Umbilical cord (tissue), 2 donors: Measurements from ENCODE around the gene UGT2B7. TPM values are rescaled to one million over a fixed set of nuclear protein-coding genes. Genes with fewer than 3 reads are reported as not detected.

Experiments
- DNase-seq: peaks from one replicate; pipeline ENCODE4 v3.0.0-alpha.2; 2015; ENCODE audit warnings: low spot score
- total RNA-seq: library from RNA; depleted of rRNA; stranded (reverse); fragments of >200 nt; gene quantifications from one replicate; pipeline ENCODE4 v1.2.3, GENCODE V29; 2014; ENCODE audit warnings: low replicate concordance; ENCODE audit not compliant: insufficient read depth

UGT2B7 gene
- total RNA-seq, 1 donor from 2014 or later: 4.8 TPM

- no peak for DNase-seq
Measured at GRCh38 chr4:69156913-69157312, 60.6 kb downstream of the UGT2B7 start.

Other genes with a start within 250 kb of the UGT2B7 start
- gene UGT2A3, start 144.7 kb upstream of the UGT2B7 start, total RNA-seq: 0.72 TPM
- gene UGT2B11, start 118.3 kb downstream of the UGT2B7 start, total RNA-seq: 2.2 TPM
- gene UGT2B28, start 184.0 kb downstream of the UGT2B7 start, total RNA-seq: 0.72 TPM